Mononuclear cell (primary cell): ENCODE results near the gene ZNF747. TPM values are rescaled to one million over a fixed set of nuclear protein-coding genes. Genes with fewer than 3 reads are reported as not detected.
"Not testable (repeated sequence)": the region's sequence is repeated elsewhere in the genome, so short reads cannot be mapped to it uniquely, and the experiment has no call there.

Source experiments
- H3K27me3 ChIP-seq: 2 replicates; pipeline ENCODE4 v1.6.0; 2011; ENCODE audit warnings: low read length, control low read depth; ENCODE audit not compliant: insufficient read depth
- H3K4me1 ChIP-seq: 2 replicates; pipeline ENCODE4 v1.5.1; 2011; ENCODE audit warnings: mild to moderate bottlenecking, low read length, control low read depth; ENCODE audit not compliant: insufficient read depth
- H3K4me3 ChIP-seq: 2 replicates; pipeline ENCODE4 v1.5.1; 2011; ENCODE audit warnings: mild to moderate bottlenecking, low read length, moderate library complexity
- H3K9me3 ChIP-seq: 2 replicates; pipeline ENCODE4 v1.5.1; 2011; ENCODE audit warnings: low read depth, mild to moderate bottlenecking, control low read depth, low read length
- total RNA-seq: library from RNA; depleted of rRNA; stranded (reverse); fragments of >200 nt; gene quantifications from one replicate; pipeline ENCODE4 v1.2.3, GENCODE V29; 2012

The ZNF747 gene
- total RNA-seq, 1 donor = 6.0 TPM

- H3K9me3 ChIP-seq = no peaks in the 10 kb centered on the region
- H3K4me3 ChIP-seq = no peak overlapping the region
- H3K27me3 ChIP-seq = no peaks in the 10 kb centered on the region
- H3K4me1 ChIP-seq = peaks cover 43% of the 10 kb centered on the region
Measured at GRCh38 chr16:30532285-30533145, 2.1 kb downstream of the ZNF747 start.

GRCh38 chr16:30530163-30531037 lies 4.3 kb downstream of the ZNF747 start:
- no peak overlapping the region for H3K4me3 ChIP-seq
- H3K4me1 ChIP-seq = peaks cover 39% of the 10 kb centered on the region
- no peaks in the 10 kb centered on the region for H3K27me3 ChIP-seq

GRCh38 chr16:30528799-30529457 lies 5.7 kb downstream of the ZNF747 start:
- no peaks in the 10 kb centered on the region for H3K9me3 ChIP-seq
- no peak overlapping the region for H3K4me3 ChIP-seq
- H3K4me1 ChIP-seq = peaks cover 35% of the 10 kb centered on the region
- no peaks in the 10 kb centered on the region for H3K27me3 ChIP-seq

More at GRCh38 chr16:30530163-30531037, 4.3 kb downstream of the ZNF747 start:
- H3K9me3 ChIP-seq = no peaks in the 10 kb centered on the region

GRCh38 chr16:30527635-30528178 lies 7.0 kb downstream of the ZNF747 start:
- Histone ChIP-seq H3K9me3 (no peaks in the 10 kb centered on the region), H3K4me3 (peak overlapping the region; percentile 74), H3K27me3 (no peaks in the 10 kb centered on the region), H3K4me1 (peaks cover 27% of the 10 kb centered on the region)

- H3K9me3 ChIP-seq = no peaks in the 10 kb centered on the region
- peaks cover 27% of the 10 kb centered on the region for H3K4me1 ChIP-seq
- H3K4me3 ChIP-seq = peak overlapping the region; percentile 74
- no peaks in the 10 kb centered on the region for H3K27me3 ChIP-seq
Measured at GRCh38 chr16:30526823-30527634, 7.6 kb downstream of the ZNF747 start.

GRCh38 chr16:30526137-30526822 lies 8.4 kb downstream of the ZNF747 start, which contains the start of gene ZNF768:
Gene ZNF768 (minus strand): TSS chr16:30526566. CDS start chr16:30526413, 153 bp downstream.
- Histone ChIP-seq H3K9me3 (no peaks in the 10 kb centered on the region), H3K27me3 (no peaks in the 10 kb centered on the region), H3K4me3 (peak within 1 kb of the TSS; percentile 74), H3K4me1 (peaks cover 27% of the 10 kb centered on the region)

- peaks cover 27% of the 10 kb centered on the region for H3K4me1 ChIP-seq
- no peaks in the 10 kb centered on the region for H3K27me3 ChIP-seq
- no peaks in the 10 kb centered on the region for H3K9me3 ChIP-seq
- peak overlapping the region; percentile 74 for H3K4me3 ChIP-seq
Measured at GRCh38 chr16:30525844-30526136, 8.9 kb downstream of the ZNF747 start.

GRCh38 chr16:30524575-30525568 lies 9.8 kb downstream of the ZNF747 start:
- no peaks in the 10 kb centered on the region for H3K27me3 ChIP-seq
- no peaks in the 10 kb centered on the region for H3K9me3 ChIP-seq
- H3K4me3 ChIP-seq = no peak overlapping the region
- peaks cover 27% of the 10 kb centered on the region for H3K4me1 ChIP-seq

GRCh38 chr16:30523768-30524574 lies 10.7 kb downstream of the ZNF747 start:
- H3K4me1 ChIP-seq = peaks cover 27% of the 10 kb centered on the region
- H3K27me3 ChIP-seq = no peaks in the 10 kb centered on the region
- no peaks in the 10 kb centered on the region for H3K9me3 ChIP-seq
- no peak overlapping the region for H3K4me3 ChIP-seq

GRCh38 chr16:30522702-30523463 lies 11.8 kb downstream of the ZNF747 start:
- not testable (repeated sequence) for H3K4me3 ChIP-seq, H3K27me3 ChIP-seq, H3K9me3 ChIP-seq
- peaks cover 16% of the 10 kb centered on the region for H3K4me1 ChIP-seq

GRCh38 chr16:30521873-30522641 lies 12.6 kb downstream of the ZNF747 start:
- no peak overlapping the region for H3K4me3 ChIP-seq
- H3K27me3 ChIP-seq = no peaks in the 10 kb centered on the region
- no peaks in the 10 kb centered on the region for H3K9me3 ChIP-seq
- peaks cover 10% of the 10 kb centered on the region for H3K4me1 ChIP-seq
